Common myeloid progenitor, CD34-positive (primary cell): ENCODE measurements around the gene UBXN10. TPM values are rescaled to one million over a fixed set of nuclear protein-coding genes. Genes with fewer than 3 reads are reported as not detected.

Experiments
- CTCF ChIA-PET: fragments of 350-600 bp; sonication (Branson Sonifier 250); formaldehyde crosslinking; loops from one replicate; lab custom pipeline; 2021; ENCODE audit warnings: antibody characterized with exemption; lab: Charles Lee
- POLR2A ChIA-PET: fragments of 350-600 bp; sonication (Branson Sonifier 250); formaldehyde crosslinking; loops from one replicate; lab custom pipeline; 2021; ENCODE audit warnings: antibody characterized with exemption; lab: Charles Lee
- DNase-seq, 3 donors: peaks; one replicate each; pipeline versions ENCODE4 v3.0.0 to v3.0.0-alpha.2; 2013
- H3K27ac ChIP-seq, 2 experiments: 1 replicate in 1 of 2; 2 replicates in 1 of 2; pipeline ENCODE4 v1.7.0; 2013; ENCODE audit warnings: inconsistent platforms in 2 of 2, low read length in 2 of 2, mild to moderate bottlenecking in 2 of 2, low read depth in 1 of 2, moderate library complexity in 1 of 2; ENCODE audit not compliant: severe bottlenecking in 2 of 2, insufficient read depth in 1 of 2, poor library complexity in 1 of 2
- H3K27me3 ChIP-seq, 5 experiments: replicated peaks in 2 of 5; 1 replicate in 3 of 5; 2 replicates in 2 of 5; pipeline versions ENCODE4 v1.6.1 to v1.7.0; 2013; ENCODE audit warnings: low read length in 4 of 5, mild to moderate bottlenecking in 2 of 5, moderate library complexity in 2 of 5, inconsistent platforms in 1 of 5; ENCODE audit not compliant: insufficient read depth in 5 of 5, control insufficient read depth in 4 of 5
- H3K36me3 ChIP-seq, 4 experiments: 1 replicate in 2 of 4; 2 replicates in 2 of 4; pipeline versions ENCODE4 v1.6.1 to v1.7.0; 2013; ENCODE audit warnings: low read length in 3 of 4, control low read depth in 1 of 4, mild to moderate bottlenecking in 1 of 4; ENCODE audit not compliant: control insufficient read depth in 4 of 4, insufficient read depth in 4 of 4
- H3K4me1 ChIP-seq, 4 experiments: 1 replicate in 3 of 4; 2 replicates in 1 of 4; pipeline versions ENCODE4 v1.6.1 to v1.7.1; 2013; ENCODE audit warnings: low read length in 3 of 4, mild to moderate bottlenecking in 3 of 4, control low read depth in 1 of 4, inconsistent platforms in 1 of 4, moderate library complexity in 1 of 4; ENCODE audit not compliant: control insufficient read depth in 4 of 4, insufficient read depth in 4 of 4; ENCODE audit errors: control extremely low read depth in 1 of 4
- H3K4me3 ChIP-seq, 7 experiments: 1 replicate in 4 of 7; 2 replicates in 3 of 7; pipeline versions ENCODE4 v1.5.1 to v1.7.0; 2013; ENCODE audit warnings: mild to moderate bottlenecking in 7 of 7, low read length in 6 of 7, moderate library complexity in 6 of 7, inconsistent platforms in 2 of 7, low read depth in 2 of 7, control low read depth in 1 of 7; ENCODE audit not compliant: insufficient read depth in 4 of 7, control insufficient read depth in 1 of 7; ENCODE audit errors: extremely low read depth in 1 of 7
- H3K9me3 ChIP-seq, 5 experiments: 1 replicate in 4 of 5; 2 replicates in 1 of 5; pipeline versions ENCODE4 v1.6.1 to v1.7.1; 2013; ENCODE audit warnings: low read length in 4 of 5, mild to moderate bottlenecking in 2 of 5, inconsistent platforms in 1 of 5, low read depth in 1 of 5, moderate library complexity in 1 of 5; ENCODE audit not compliant: control insufficient read depth in 4 of 5, insufficient read depth in 2 of 5; ENCODE audit errors: control extremely low read depth in 1 of 5
- WGBS: methylation state at CpG from one replicate; pipeline ENCODE4 v1.1.5; 2013; ENCODE audit not compliant: insufficient coverage; 5-methylcytosine and 5-hydroxymethylcytosine counted together
- polyA plus RNA-seq: library from polyadenylated mRNA; unstranded; fragments of 120-200 nt; gene quantifications from one replicate; pipeline ENCODE4 v1.2.1, GENCODE V29; 2013

The UBXN10 gene
- polyA plus RNA-seq: 0.83 TPM

GRCh38 chr1:20185834-20186782, at the start of gene UBXN10, which contains the start of gene PLA2G2C:
Gene UBXN10, plus strand, starts transcription at chr1:20186096. Its CDS starts 4,466 bp downstream, at chr1:20190562.
Gene PLA2G2C, minus strand, starts transcription at chr1:20186518. Its CDS starts 9,155 bp downstream, at chr1:20177363.
- peaks cover 0 to 91% (median 52%) of the 10 kb centered on the region in 5 experiments for H3K27me3 ChIP-seq
- under 1% methylated on average over 30 of the region's 52 CpGs for WGBS
- ChIA-PET CTCF (interaction anchor here (1.7 kb wide), 1 partner anchor 8 kb away, joined by 6 read pairs; no protein-coding TSS in a partner anchor), POLR2A (no interaction called here)
- H3K36me3 ChIP-seq: no peaks in the 10 kb centered on the region
- H3K4me3 ChIP-seq: peak within 1 kb of the TSS in 4 of 7 experiments; percentile 7 to 61 (median 26)
- H3K4me1 ChIP-seq: peaks cover 0 to 14% (median 9%) of the 10 kb centered on the region in 4 experiments
- H3K9me3 ChIP-seq: no peaks in the 10 kb centered on the region
- DNase-seq: peak in 2 of 3 donors; percentile 30 to 44
- H3K27ac ChIP-seq: peak within 1 kb of the TSS in 1 of 2 experiments; percentile 62

- WGBS: 94% methylated on average over 3 of the region's 3 CpGs
- no peak overlapping the region for H3K27ac ChIP-seq
- H3K4me1 ChIP-seq: no peaks in the 10 kb centered on the region
- H3K27me3 ChIP-seq: peaks cover 0 to 3% (median 2%) of the 10 kb centered on the region in 5 experiments
- no peak overlapping the region for H3K4me3 ChIP-seq
- no peak for DNase-seq
- peaks cover 0 to 2% (median 0%) of the 10 kb centered on the region in 5 experiments for H3K9me3 ChIP-seq
- no peaks in the 10 kb centered on the region for H3K36me3 ChIP-seq
- ChIA-PET POLR2A (no interaction called here), CTCF (interaction anchor here (1.2 kb wide), 1 partner anchor 15 kb away, joined by 3 read pairs; no protein-coding TSS in a partner anchor)
These were observed 49.6 kb upstream of the UBXN10 start for GRCh38 chr1:20136249-20136648.

DNA sequence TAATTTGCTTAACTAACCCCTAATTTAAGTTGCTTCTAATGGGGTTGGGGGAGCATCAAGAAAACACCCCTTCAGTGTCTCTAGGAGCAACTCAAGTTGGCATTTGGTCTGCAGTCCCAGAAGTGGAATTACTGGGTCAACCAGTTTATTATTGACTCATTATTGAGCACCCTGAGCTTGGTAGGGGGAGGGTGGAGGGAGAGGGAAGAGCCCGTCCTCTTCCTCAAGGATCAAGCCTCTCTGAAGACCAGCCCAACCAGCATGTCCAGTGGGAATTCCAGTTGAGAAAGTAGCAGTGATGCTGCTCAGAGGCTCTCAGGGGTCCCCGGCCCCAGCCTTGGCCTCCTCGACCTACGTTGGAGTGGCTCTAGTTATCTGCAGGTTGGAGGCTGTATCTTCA, 48.8 kb upstream of the UBXN10 start:
- CTCF ChIA-PET: no interaction called here
- WGBS: 90% methylated on average over 2 of the region's 4 CpGs

DNA sequence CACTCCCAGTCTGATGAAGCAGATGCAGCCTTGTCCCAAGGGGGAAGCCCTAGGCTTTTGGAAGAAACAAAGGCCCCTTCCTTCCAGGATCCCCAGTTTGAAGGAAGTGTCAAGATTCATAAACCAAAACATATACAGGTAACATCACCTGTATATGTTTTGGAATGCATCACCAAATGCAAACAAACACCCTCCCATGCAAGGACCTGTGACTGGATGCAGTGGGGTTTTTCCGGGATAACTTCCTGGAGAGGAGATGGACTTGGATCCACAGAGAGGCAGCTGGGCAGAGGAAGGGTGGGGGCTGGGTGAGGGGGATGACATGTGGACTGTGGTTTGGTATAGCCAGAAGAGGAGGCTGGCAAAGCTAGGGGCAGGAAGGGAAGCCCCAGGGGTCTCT, 48.3 kb upstream of the UBXN10 start:
- Histone ChIP-seq H3K4me1 (no peaks in the 10 kb centered on the region), H3K27me3 (peaks cover 0 to 3% (median 2%) of the 10 kb centered on the region in 5 experiments), H3K4me3 (no peak overlapping the region), H3K27ac (no peak overlapping the region), H3K36me3 (no peaks in the 10 kb centered on the region), H3K9me3 (peaks cover 0 to 2% (median 0%) of the 10 kb centered on the region in 5 experiments)
- CTCF ChIA-PET: no interaction called here
- POLR2A ChIA-PET: no interaction called here
- WGBS: 86% methylated on average over 1 of the region's 1 CpG
- no peak for DNase-seq

More for the DNA sequence above, 48.8 kb upstream of the UBXN10 start:
- no peak for DNase-seq
- peaks cover 0 to 3% (median 2%) of the 10 kb centered on the region in 5 experiments for H3K27me3 ChIP-seq
- H3K27ac ChIP-seq: no peak overlapping the region
- H3K9me3 ChIP-seq: peaks cover 0 to 2% (median 0%) of the 10 kb centered on the region in 5 experiments
- no peak overlapping the region for H3K4me3 ChIP-seq
- no peaks in the 10 kb centered on the region for H3K36me3 ChIP-seq
- no peaks in the 10 kb centered on the region for H3K4me1 ChIP-seq
- POLR2A ChIA-PET: no interaction called here

- no peaks in the 10 kb centered on the region for H3K36me3 ChIP-seq
- CTCF ChIA-PET: no interaction called here
These were observed 47.5 kb upstream of the UBXN10 start for GRCh38 chr1:20138346-20138745.

DNA sequence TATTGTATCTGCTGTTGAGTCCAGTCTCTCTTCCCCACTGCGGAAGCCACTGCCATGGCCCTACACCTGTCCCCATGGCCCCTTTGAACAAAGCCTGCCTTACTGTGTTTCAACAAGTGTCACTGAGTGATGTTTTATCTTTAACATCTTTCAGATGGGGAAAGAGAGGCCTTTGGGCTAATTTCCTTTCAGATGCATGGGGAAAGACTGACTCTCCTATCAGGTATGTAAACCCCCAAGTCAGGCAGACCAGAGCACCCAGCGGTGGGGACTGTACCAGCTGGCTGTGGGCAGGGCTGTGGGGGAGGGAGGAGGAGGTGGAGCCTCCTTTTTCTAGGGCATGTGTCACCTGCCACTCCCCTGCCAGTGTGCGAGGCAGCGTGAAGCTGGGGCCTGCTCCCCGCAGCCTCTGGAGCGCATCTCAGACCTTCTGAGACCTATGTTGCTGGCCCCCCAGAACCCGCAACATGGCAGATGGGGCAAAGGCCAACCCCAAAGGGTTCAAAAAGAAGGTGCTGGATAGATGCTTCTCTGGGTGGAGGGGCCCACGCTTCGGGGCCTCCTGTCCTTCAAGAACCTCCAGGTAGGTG, 46.8 kb upstream of the UBXN10 start, which contains the start of gene PLA2G2F:
PLA2G2F (plus strand) TSS at position 363 of the 590 bp plus-strand sequence; CDS start at position 468, 105 bp downstream.
- H3K27ac ChIP-seq: no peak within 1 kb of the TSS
- 100% methylated on average over 1 of the region's 9 CpGs for WGBS
- CTCF ChIA-PET: no interaction called here
- H3K4me1 ChIP-seq: no peaks in the 10 kb centered on the region
- peaks cover 0 to 2% (median 0%) of the 10 kb centered on the region in 5 experiments for H3K9me3 ChIP-seq
- POLR2A ChIA-PET: no interaction called here
- peaks cover 0 to 3% (median 2%) of the 10 kb centered on the region in 5 experiments for H3K27me3 ChIP-seq
- no peaks in the 10 kb centered on the region for H3K36me3 ChIP-seq
- no peak within 1 kb of the TSS for H3K4me3 ChIP-seq
- no peak for DNase-seq

More at GRCh38 chr1:20138346-20138745, 47.5 kb upstream of the UBXN10 start:
- Histone ChIP-seq H3K4me1 (no peaks in the 10 kb centered on the region), H3K9me3 (peaks cover 0 to 2% (median 0%) of the 10 kb centered on the region in 5 experiments), H3K4me3 (no peak overlapping the region), H3K27ac (no peak overlapping the region), H3K27me3 (peaks cover 0 to 3% (median 2%) of the 10 kb centered on the region in 5 experiments)
- 89% methylated on average over 5 of the region's 6 CpGs for WGBS
- no peak for DNase-seq
- POLR2A ChIA-PET: no interaction called here
